Kidney tubule cell (primary cell): ENCODE measurements around the gene MCCC2.
A peak's percentile ranks its signal among the peaks of the same experiment; 100 is the strongest.
"Not testable (repeated sequence)": the region's sequence is repeated elsewhere in the genome, so short reads cannot be mapped to it uniquely, and the experiment has no call there.

ENCODE experiments used
- DNase-seq: peaks from one replicate; pipeline ENCODE4 v3.0.0-alpha.2; 2018; ENCODE audit warnings: low spot score

MCCC2 gene

GRCh38 chr5:71662381-71662780 lies 75.2 kb downstream of the MCCC2 start:
- DNase-seq = peak; percentile 32

- DNase-seq = peak; percentile 68
Observed at GRCh38 chr5:71663191-71663969, 76.2 kb downstream of the MCCC2 start.

GRCh38 chr5:71664615-71665014 lies 77.5 kb downstream of the MCCC2 start:
- not testable (repeated sequence) for DNase-seq

GRCh38 chr5:71666321-71666720 lies 79.2 kb downstream of the MCCC2 start:
- DNase-seq = no peak

GRCh38 chr5:71677977-71678376 lies 90.8 kb downstream of the MCCC2 start:
- no peak for DNase-seq

DNA sequence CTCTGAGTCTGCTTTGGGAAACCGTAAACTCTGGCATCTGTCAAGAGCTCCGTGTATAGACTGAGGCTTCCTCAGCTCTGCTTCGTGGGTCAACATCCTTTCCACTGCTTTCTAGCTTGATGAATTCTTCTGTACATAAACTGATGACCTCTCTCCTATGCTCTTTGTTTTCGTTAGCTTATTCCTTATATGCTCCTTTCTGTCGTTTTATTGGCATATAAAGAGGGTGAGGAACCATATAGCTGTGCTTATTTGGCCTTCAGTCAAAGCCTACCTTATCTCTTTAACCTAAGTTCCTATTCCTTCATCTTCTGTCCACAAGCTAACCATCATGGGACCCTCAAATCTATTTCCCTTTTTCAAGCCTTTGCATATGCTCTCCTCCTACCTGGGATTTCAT lies 92.6 kb downstream of the MCCC2 start:
- DNase-seq = no peak

DNA sequence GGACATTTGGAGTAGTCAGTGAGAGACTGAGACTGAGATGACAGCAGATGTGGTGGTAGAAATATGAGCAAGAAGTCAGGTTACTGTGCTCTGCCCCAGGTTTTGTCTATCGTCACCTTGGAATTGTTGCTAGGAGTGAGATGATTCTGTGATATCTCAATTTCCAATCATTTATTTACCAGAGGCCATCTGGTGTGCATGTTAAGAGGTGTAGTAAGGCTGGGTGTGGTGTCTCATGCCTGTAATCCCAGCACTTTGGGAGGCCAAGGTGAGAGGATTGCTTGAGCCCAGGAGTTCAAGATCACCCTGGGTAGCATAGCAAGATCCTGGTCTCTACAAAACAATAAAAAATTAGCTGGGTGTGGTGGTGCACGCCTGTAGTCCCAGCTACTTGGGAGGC lies 93.4 kb downstream of the MCCC2 start:
- DNase-seq = no peak

DNA sequence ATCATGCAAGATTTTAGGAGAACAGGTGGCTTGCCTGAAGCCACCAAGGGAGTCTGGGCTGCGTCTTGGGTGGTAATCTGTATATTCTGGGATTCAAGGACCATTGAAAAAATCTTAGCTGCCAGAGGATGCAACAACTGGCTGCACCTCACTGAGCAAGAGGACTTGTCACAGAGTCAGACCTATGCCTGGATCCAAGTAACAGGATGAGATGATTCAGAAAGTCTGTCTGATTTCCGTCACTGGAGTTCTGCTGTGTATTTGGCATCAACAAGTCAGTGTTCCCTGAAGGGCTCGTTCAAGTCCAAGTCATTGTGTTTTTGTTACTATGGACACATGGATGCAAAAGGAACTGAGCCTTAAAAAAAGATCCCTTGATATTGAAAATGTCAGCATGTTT lies 94.2 kb downstream of the MCCC2 start:
- peak; percentile 79 for DNase-seq

DNA sequence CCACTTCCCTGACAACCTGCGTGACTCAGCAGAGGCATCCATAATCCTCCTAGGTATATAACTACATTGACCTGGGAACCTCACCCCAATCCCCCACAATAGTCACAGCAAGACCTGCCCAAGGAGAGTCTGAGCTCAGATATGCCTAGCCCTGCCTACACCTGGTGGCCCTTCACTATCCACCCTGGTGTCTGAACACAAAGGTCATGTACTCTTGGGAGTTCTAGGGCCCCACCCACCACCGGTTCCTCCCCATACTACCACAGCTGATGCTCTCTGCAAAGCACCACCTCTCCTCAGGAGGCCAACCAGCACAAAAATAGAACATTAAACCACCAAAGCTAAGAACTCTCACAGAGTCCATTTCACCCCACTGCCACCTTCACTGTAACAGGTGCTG lies 97.2 kb downstream of the MCCC2 start:
- no peak for DNase-seq

GRCh38 chr5:71693828-71694427 lies 106.8 kb downstream of the MCCC2 start:
- no peak for DNase-seq

DNA sequence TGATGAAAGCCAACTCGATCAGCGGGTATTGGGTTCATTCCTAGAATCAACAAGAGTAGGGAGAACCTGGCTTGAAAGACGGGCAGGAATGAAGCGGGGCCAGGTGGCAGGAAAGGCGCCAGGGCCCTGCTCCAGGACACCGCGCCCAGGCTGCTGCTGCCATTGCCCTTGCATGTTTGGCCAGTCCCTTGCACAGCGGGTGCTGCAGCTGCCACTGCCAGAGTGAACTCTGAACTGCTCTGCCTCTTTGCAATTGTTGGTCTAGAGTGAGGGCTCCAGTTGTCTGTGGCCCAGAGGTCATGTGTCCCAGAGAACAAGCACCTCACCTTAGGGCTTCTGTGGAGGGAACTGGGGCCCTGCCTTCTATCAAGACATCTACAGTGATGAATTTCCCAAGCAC lies 107.9 kb downstream of the MCCC2 start:
- no peak for DNase-seq

GRCh38 chr5:71695595-71695994 lies 108.5 kb downstream of the MCCC2 start:
- DNase-seq = no peak

- peak; percentile 17 for DNase-seq
Observed at GRCh38 chr5:71697967-71698366, 110.8 kb downstream of the MCCC2 start.

GRCh38 chr5:71699233-71699632 lies 112.1 kb downstream of the MCCC2 start:
- peak; percentile 39 for DNase-seq

DNA sequence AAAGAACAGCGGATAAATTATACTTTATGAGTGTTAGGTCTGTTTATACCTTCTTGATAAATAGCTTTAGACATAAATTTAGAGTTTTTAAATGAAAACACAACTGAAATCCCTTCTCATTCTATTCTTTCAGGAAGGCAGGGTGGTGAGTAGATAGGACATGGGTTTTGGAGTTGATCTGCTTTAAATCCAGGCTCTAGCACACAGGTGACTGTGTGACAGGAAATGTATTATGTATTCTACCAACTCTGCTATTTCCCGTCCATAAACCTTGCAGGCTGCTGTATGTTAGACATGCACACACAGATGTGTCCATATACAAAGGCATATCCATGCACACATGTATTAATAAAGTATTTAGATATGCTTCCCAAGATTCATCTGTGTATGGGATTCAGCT lies 112.6 kb downstream of the MCCC2 start:
- DNase-seq = no peak

- DNase-seq = no peak
Observed at GRCh38 chr5:71700803-71701202, 113.7 kb downstream of the MCCC2 start.

GRCh38 chr5:71701407-71701806 lies 114.3 kb downstream of the MCCC2 start:
- DNase-seq = peak; percentile 26

DNA sequence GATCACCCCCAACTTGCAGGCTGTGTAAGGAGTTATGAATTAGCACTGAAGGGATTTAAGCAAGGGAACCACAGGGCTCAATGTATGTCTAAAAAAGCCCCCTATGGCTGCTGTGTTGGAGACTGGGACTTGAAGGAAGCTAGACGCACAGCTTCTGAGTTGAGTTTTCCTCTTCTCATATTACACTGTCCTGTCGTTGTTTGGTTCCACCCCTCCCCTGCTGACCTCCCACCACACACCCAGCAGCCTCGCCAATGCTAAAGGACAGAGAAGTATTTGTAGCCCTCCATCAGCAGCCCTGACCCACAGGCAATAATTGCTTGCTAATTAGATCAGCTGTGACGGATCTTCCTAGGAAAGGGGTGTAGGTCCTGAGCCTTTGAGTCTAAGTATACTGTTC lies 116.8 kb downstream of the MCCC2 start:
- DNase-seq = no peak

GRCh38 chr5:71705421-71705820 lies 118.3 kb downstream of the MCCC2 start:
- no peak for DNase-seq

GRCh38 chr5:71706906-71707305 lies 119.8 kb downstream of the MCCC2 start:
- no peak for DNase-seq
